H1 (cell line): ENCODE measurements around the gene MAPKAP1. TPM values are rescaled to one million over a fixed set of nuclear protein-coding genes. Genes with fewer than 3 reads are reported as not detected.

Source experiments
- CTCF ChIA-PET: fragments of 300-600 bp; sonication (Branson Sonifier 250); formaldehyde crosslinking; loops from one replicate; lab custom pipeline; 2021; ENCODE audit not compliant: partially characterized antibody; lab: Charles Lee
- POLR2A ChIA-PET: fragments of 300-600 bp; sonication (Branson Sonifier 250); formaldehyde crosslinking; loops from one replicate; lab custom pipeline; 2021; ENCODE audit warnings: inconsistent platforms; ENCODE audit not compliant: partially characterized antibody; lab: Charles Lee
- DNase-seq, 2 experiments: peaks; one replicate each; pipeline versions ENCODE4 v3.0.0 to v3.0.0-alpha.2; 2010 to 2022; ENCODE audit warnings: low spot score in 2 of 2, low read depth in 1 of 2, mixed read lengths in 1 of 2
- FAIRE-seq: peaks from 2 replicates; lab custom pipeline; 2011; peaks lifted over from hg19 to GRCh38; lab: Jason Lieb, UNC
- H2AFZ ChIP-seq: 2 replicates; pipeline ENCODE4 v1.8.1; 2012; ENCODE audit warnings: low read length, inconsistent platforms
- H2AK5ac ChIP-seq: 2 replicates; pipeline ENCODE4 v1.6.1; 2013; ENCODE audit warnings: low read depth, low read length
- H2BK120ac ChIP-seq: replicated peaks from 2 replicates; pipeline ENCODE3; 2013; ENCODE audit warnings: low read depth, low read length, inconsistent platforms
- H2BK12ac ChIP-seq: 2 replicates; pipeline ENCODE4 v1.6.1; 2013; ENCODE audit warnings: low read depth, low read length
- H2BK15ac ChIP-seq: 2 replicates; pipeline ENCODE4 v1.6.1; 2013; ENCODE audit warnings: low read length
- H2BK20ac ChIP-seq: 2 replicates; pipeline ENCODE4 v1.6.1; 2013; ENCODE audit warnings: low read length
- H2BK5ac ChIP-seq: 2 replicates; pipeline ENCODE4 v1.6.1; 2013; ENCODE audit warnings: low read depth, low read length
- H3K14ac ChIP-seq: 2 replicates; pipeline ENCODE4 v1.6.1; 2013; ENCODE audit warnings: inconsistent platforms; ENCODE audit not compliant: insufficient read length
- H3K18ac ChIP-seq: 2 replicates; pipeline ENCODE4 v1.6.1; 2013; ENCODE audit warnings: low read length; ENCODE audit errors: extremely low read depth
- H3K23ac ChIP-seq: 2 replicates; pipeline ENCODE4 v1.6.1; 2013; ENCODE audit warnings: inconsistent platforms; ENCODE audit not compliant: insufficient read length
- H3K23me2 ChIP-seq: 2 replicates; pipeline ENCODE4 v1.6.1; 2013; ENCODE audit warnings: low read depth, low read length
- H3K27ac ChIP-seq: 2 replicates; pipeline ENCODE4 v1.6.1; 2011; ENCODE audit warnings: low read depth, low read length, inconsistent platforms
- H3K27me3 ChIP-seq, 4 experiments: replicated peaks in 1 of 4; 1 replicate in 1 of 4; 2 replicates in 3 of 4; pipeline versions ENCODE4 v1.6.1 to v1.8.1; 2011 to 2013; ENCODE audit warnings: low read length in 3 of 4, mild to moderate bottlenecking in 3 of 4, inconsistent platforms in 2 of 4, mixed read lengths in 2 of 4, moderate library complexity in 1 of 4; ENCODE audit not compliant: control insufficient read depth in 3 of 4, insufficient read depth in 3 of 4; ENCODE audit errors: extremely low read depth in 1 of 4
- H3K36me3 ChIP-seq, 4 experiments: 2 replicates each; pipeline versions ENCODE4 v1.6.1 to v1.8.1; 2011 to 2013; ENCODE audit warnings: mild to moderate bottlenecking in 4 of 4, low read length in 3 of 4, moderate library complexity in 2 of 4, control low read depth in 1 of 4, inconsistent platforms in 1 of 4; ENCODE audit not compliant: insufficient read depth in 4 of 4, control insufficient read depth in 2 of 4
- H3K4ac ChIP-seq: replicated peaks from 2 replicates; pipeline ENCODE3; 2013; ENCODE audit warnings: low read length, low read depth, mixed read lengths, inconsistent platforms; ENCODE audit not compliant: insufficient read length
- H3K4me1 ChIP-seq, 4 experiments: replicated peaks in 1 of 4; 1 replicate in 1 of 4; 2 replicates in 3 of 4; pipeline versions ENCODE4 v1.6.1 to v1.8.1; 2011 to 2013; ENCODE audit warnings: low read length in 3 of 4, inconsistent platforms in 2 of 4, mixed read lengths in 1 of 4; ENCODE audit not compliant: insufficient read depth in 4 of 4, control insufficient read depth in 3 of 4
- H3K4me2 ChIP-seq, 2 experiments: 2 replicates each; pipeline versions ENCODE4 v1.6.1 to v1.8.1; 2011 to 2013; ENCODE audit warnings: low read depth in 2 of 2, low read length in 2 of 2, control low read depth in 1 of 2, inconsistent platforms in 1 of 2, mild to moderate bottlenecking in 1 of 2; ENCODE audit not compliant: insufficient read depth in 1 of 2
- H3K4me3 ChIP-seq, 4 experiments: fragments of 200-600, 300-600 bp in 1 of 4; sonication (generic), shearing (Covaris generic), sonication (Bioruptor Twin) in 1 of 4; 2 replicates each; pipeline versions ENCODE4 v1.5.1 to v1.8.1; 2011 to 2016; ENCODE audit warnings: low read length in 4 of 4, low read depth in 3 of 4, control low read depth in 2 of 4, inconsistent platforms in 2 of 4, mild to moderate bottlenecking in 2 of 4, mixed read lengths in 1 of 4, moderate library complexity in 1 of 4; ENCODE audit not compliant: insufficient read depth in 2 of 4; ENCODE audit errors: extremely low read depth in 1 of 4
- H3K56ac ChIP-seq: replicated peaks from 2 replicates; pipeline ENCODE3; 2013; ENCODE audit warnings: low read depth, mild to moderate bottlenecking, mixed read lengths, low read length, inconsistent platforms; ENCODE audit not compliant: insufficient read length
- H3K79me1 ChIP-seq: 2 replicates; pipeline ENCODE4 v1.6.1; 2013; ENCODE audit warnings: low read depth, low read length, control low read depth
- H3K79me2 ChIP-seq, 2 experiments: 2 replicates each; pipeline versions ENCODE4 v1.6.1 to v1.8.1; 2012 to 2013; ENCODE audit warnings: low read length in 2 of 2, mild to moderate bottlenecking in 2 of 2, inconsistent platforms in 1 of 2; ENCODE audit not compliant: insufficient read depth in 2 of 2, control insufficient read depth in 1 of 2
- H3K9ac ChIP-seq, 4 experiments: replicated peaks in 1 of 4; 1 replicate in 1 of 4; 2 replicates in 3 of 4; pipeline versions ENCODE4 v1.6.1 to v1.8.1; 2011 to 2013; ENCODE audit warnings: low read depth in 3 of 4, low read length in 3 of 4, control low read depth in 2 of 4, mild to moderate bottlenecking in 2 of 4, moderate library complexity in 2 of 4, inconsistent platforms in 1 of 4; ENCODE audit errors: extremely low read depth in 1 of 4
- H3K9me3 ChIP-seq, 2 experiments: 2 replicates each; pipeline versions ENCODE4 v1.6.1 to v1.8.1; 2012 to 2013; ENCODE audit warnings: mild to moderate bottlenecking in 2 of 2, moderate library complexity in 2 of 2, control low read depth in 1 of 2, inconsistent platforms in 1 of 2, low read depth in 1 of 2, low read length in 1 of 2, mixed read lengths in 1 of 2; ENCODE audit not compliant: insufficient read depth in 2 of 2
- H4K20me1 ChIP-seq, 2 experiments: replicated peaks in 1 of 2; 2 replicates each; pipeline versions ENCODE3 to v1.8.1; 2011 to 2013; ENCODE audit warnings: inconsistent platforms in 2 of 2, low read length in 2 of 2, mild to moderate bottlenecking in 1 of 2; ENCODE audit not compliant: insufficient read depth in 2 of 2, control insufficient read depth in 1 of 2
- H4K5ac ChIP-seq: 2 replicates; pipeline ENCODE4 v1.6.1; 2013; ENCODE audit warnings: low read length, low read depth, mixed read lengths, inconsistent platforms; ENCODE audit not compliant: insufficient read length
- H4K8ac ChIP-seq: 2 replicates; pipeline ENCODE4 v1.8.0; 2013; ENCODE audit warnings: mild to moderate bottlenecking, moderate library complexity, low read length, inconsistent platforms; ENCODE audit not compliant: insufficient read depth; ENCODE audit errors: extremely low read depth
- H4K91ac ChIP-seq: replicated peaks from 2 replicates; pipeline ENCODE3; 2013; ENCODE audit warnings: low read length, mixed read lengths, inconsistent platforms; ENCODE audit not compliant: insufficient read length
- CTCF ChIP-seq, 3 experiments: IDR thresholded peaks; 1 replicate in 2 of 3; 2 replicates in 1 of 3; pipeline versions ENCODE4 v1.5.1 to v1.6.1; 2011; ENCODE audit warnings: low read length in 3 of 3, mild to moderate bottlenecking in 3 of 3, inconsistent platforms in 2 of 3, low read depth in 1 of 3, moderate library complexity in 1 of 3; ENCODE audit not compliant: insufficient read depth in 1 of 3; ENCODE audit errors: control extremely low read depth in 1 of 3
- E2F6 ChIP-seq: IDR thresholded peaks from 2 replicates; pipeline ENCODE4 v1.6.1; 2012; ENCODE audit warnings: inconsistent platforms
- FOSL1 ChIP-seq: IDR thresholded peaks from 2 replicates; pipeline ENCODE4 v1.6.1; 2011; ENCODE audit warnings: mild to moderate bottlenecking, low read depth, low read length, moderate library complexity; ENCODE audit not compliant: insufficient read depth
- GTF2F1 ChIP-seq: IDR thresholded peaks from 2 replicates; pipeline ENCODE4 v1.6.1; 2012; ENCODE audit warnings: low read depth, low read length, improper control_type of control experiment, borderline replicate concordance
- PHF8 ChIP-seq: fragments of 200-600 bp; sonication (generic); conservative IDR thresholded peaks from 2 replicates; pipeline ENCODE4 v1.7.1; 2012; ENCODE audit warnings: low read depth, mild to moderate bottlenecking, inconsistent platforms, low read length, moderate library complexity
- TBP ChIP-seq: IDR thresholded peaks from 2 replicates; pipeline ENCODE4 v1.6.1; 2011; ENCODE audit warnings: low read depth, low read length, improper control_type of control experiment
- TEAD4 ChIP-seq: IDR thresholded peaks from 2 replicates; pipeline ENCODE4 v1.6.1; 2012; ENCODE audit warnings: low read depth, low read length, inconsistent platforms, mixed read lengths
- WGBS, 2 experiments: shearing (Covaris generic) in 1 of 2; methylation state at CpG; one replicate each; pipeline versions ENCODE4 v1.1.6 to v1.1.7; 2013 to 2015; ENCODE audit warnings: low lambda C conversion rate in 2 of 2, mixed read lengths in 2 of 2, inconsistent platforms in 1 of 2, low coverage in 1 of 2, missing lambda C conversion rate in 1 of 2; ENCODE audit not compliant: insufficient replicate concordance in 2 of 2, insufficient coverage in 1 of 2, insufficient read length in 1 of 2; ENCODE audit errors: extremely low coverage in 1 of 2, missing lambda C conversion rate in 1 of 2; 5-methylcytosine and 5-hydroxymethylcytosine counted together
- polyA plus RNA-seq, 7 experiments: library from polyadenylated mRNA; depleted of rRNA in 3 of 7; stranded (reverse) in 5 of 7; unstranded in 2 of 7; fragments of >200 nt in 5 of 7; fragments of 200-250 nt in 2 of 7; gene quantifications; 1 replicate in 5 of 7; 2 replicates in 1 of 7; 4 replicates in 1 of 7; pipeline versions ENCODE4 v1.2.1 to v1.2.3, GENCODE V29; 2011 to 2013; ENCODE audit warnings: missing spikeins in 2 of 7, mixed read lengths in 2 of 7
- total RNA-seq: library from RNA; stranded (reverse); fragmentation: NEBNext Ultra II Directional; extraction: Animal tissue kit (Norgen Biotek cat#: 25700); gene quantifications from 2 replicates; pipeline ENCODE4 v1.2.1, GENCODE V29; 2021

MAPKAP1 gene
- total and polyA plus RNA-seq, 2 of the 8 experiments (the other 6 are each of a cell fraction or from before 2014, with no cell fraction given): 79.2 to 140 TPM

- no peak overlapping the region; the same call in 1 of the 2 replicates for H2BK12ac ChIP-seq
- peak overlapping the region; percentile 49; the same call in 1 of the 2 replicates for H2BK15ac ChIP-seq
- H3K79me1 ChIP-seq: no peaks in the 10 kb centered on the region
- H3K4ac ChIP-seq: no peak overlapping the region
- H3K27ac ChIP-seq: peak overlapping the region; percentile 74; the same call in 1 of the 2 replicates
- peak overlapping the region; percentile 89 for H4K91ac ChIP-seq
- H3K4me1 ChIP-seq: peaks cover 4 to 12% (median 9%) of the 10 kb centered on the region in 4 experiments; a peak in 4 of 7 replicates
- peak overlapping the region; percentile 35 to 76 (median 62); a peak in 5 of 7 replicates for H3K9ac ChIP-seq
- H2AFZ ChIP-seq: peak overlapping the region; percentile 39; the same call in 1 of the 2 replicates
- H3K4me3 ChIP-seq: peak overlapping the region; percentile 35 to 84 (median 52); a peak in 6 of 8 replicates
- peak overlapping the region; percentile 38; the same call in 1 of the 2 replicates for H2BK20ac ChIP-seq
- peak overlapping the region; percentile 91 for H2BK5ac ChIP-seq
- peak overlapping the region; percentile 74 for H4K5ac ChIP-seq
- ChIA-PET POLR2A (interaction anchor here (0.8 to 1.6 kb wide), 5 partner anchors 13 to 890 kb away, joined by 3 to 6 read pairs (median 3); partner anchors contain the start of gene MAPKAP1), CTCF (interaction anchor here (1.1 to 1.7 kb wide), 3 partner anchors 113 to 339 kb away, joined by 3 to 4 read pairs (median 3); no protein-coding TSS in a partner anchor)
- H3K27me3 ChIP-seq: no peaks in the 10 kb centered on the region
- H3K23me2 ChIP-seq: peaks cover 15% of the 10 kb centered on the region
- peak overlapping the region; percentile 68 to 87 for H3K4me2 ChIP-seq
- H4K8ac ChIP-seq: peak overlapping the region; percentile 95
- H3K79me2 ChIP-seq: peaks cover 0 to 30% of the 10 kb centered on the region in 2 experiments; a peak in 2 of 4 replicates
- H3K14ac ChIP-seq: no peak overlapping the region
- peaks cover 0 to 16% (median 1%) of the 10 kb centered on the region in 4 experiments; a peak in 1 of 8 replicates for H3K36me3 ChIP-seq
- no peak overlapping the region for H2AK5ac ChIP-seq
- FAIRE-seq: peak; percentile 13
- H2BK120ac ChIP-seq: no peak overlapping the region
- WGBS, 2 experiments: 3% methylated on average over 42 of the region's 79 CpGs; no CpG with 5 or more reads in 1 of the 2 experiments
- DNase-seq: peak; percentile 94 to 96
- H3K56ac ChIP-seq: no peak overlapping the region
- H3K23ac ChIP-seq: no peak overlapping the region
- H3K9me3 ChIP-seq: no peaks in the 10 kb centered on the region
- H4K20me1 ChIP-seq: no peaks in the 10 kb centered on the region
- H3K18ac ChIP-seq: peak overlapping the region; percentile 95
- peak; percentile 9; the same call in 1 of the 2 replicates for TF ChIP-seq TEAD4
- TF ChIP-seq GTF2F1: peak; percentile 33; the same call in 1 of the 2 replicates
- TF ChIP-seq E2F6: peak; percentile 100
- peak; percentile 27; the same call in 1 of the 2 replicates for TF ChIP-seq TBP
- TF ChIP-seq PHF8: peak; percentile 61; the same call in 1 of the 2 replicates
- TF ChIP-seq CTCF (IDR thresholded peaks at IDR 0.05; ENCODE audit: control extremely low read depth in 1 of 3, insufficient read depth in 1 of 3, low read depth in 1 of 3, low read length in 3 of 3): no peak
- no peak for TF ChIP-seq FOSL1
Measured at GRCh38 chr9:125746017-125746773, 39.2 kb upstream of the MAPKAP1 start.
